ENCODE data around the gene EDNRA. TPM values are rescaled to one million over a fixed set of nuclear protein-coding genes. Genes with fewer than 3 reads are reported as not detected.

The EDNRA gene
- total RNA-seq, 1 experiment from 2014 or later, result 2.5 TPM

DNA sequence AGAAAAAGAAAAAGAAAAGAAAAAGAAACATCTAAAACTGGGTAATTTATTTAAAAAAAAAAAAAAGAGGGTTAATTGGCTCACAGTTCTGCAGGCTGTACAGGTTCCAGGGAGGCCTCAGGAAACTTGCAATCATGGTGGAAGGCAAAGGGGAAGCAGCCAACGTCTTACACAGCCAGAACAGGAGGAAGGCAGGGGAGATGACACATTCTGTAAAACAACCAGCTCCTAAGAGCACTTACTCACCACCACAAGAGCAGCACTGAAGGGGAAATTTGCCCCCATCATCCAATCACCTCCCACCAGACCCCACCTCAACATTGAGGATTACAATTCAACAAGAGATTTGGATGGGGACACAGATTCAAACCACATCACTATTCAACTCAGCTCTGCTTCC is 99.5 kb downstream of the EDNRA start (continued):
- TF ChIP-seq, protein P1, sequence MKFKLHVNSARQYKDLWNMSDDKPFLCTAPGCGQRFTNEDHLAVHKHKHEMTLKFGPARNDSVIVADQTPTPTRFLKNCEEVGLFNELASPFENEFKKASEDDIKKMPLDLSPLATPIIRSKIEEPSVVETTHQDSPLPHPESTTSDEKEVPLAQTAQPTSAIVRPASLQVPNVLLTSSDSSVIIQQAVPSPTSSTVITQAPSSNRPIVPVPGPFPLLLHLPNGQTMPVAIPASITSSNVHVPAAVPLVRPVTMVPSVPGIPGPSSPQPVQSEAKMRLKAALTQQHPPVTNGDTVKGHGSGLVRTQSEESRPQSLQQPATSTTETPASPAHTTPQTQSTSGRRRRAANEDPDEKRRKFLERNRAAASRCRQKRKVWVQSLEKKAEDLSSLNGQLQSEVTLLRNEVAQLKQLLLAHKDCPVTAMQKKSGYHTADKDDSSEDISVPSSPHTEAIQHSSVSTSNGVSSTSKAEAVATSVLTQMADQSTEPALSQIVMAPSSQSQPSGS (CRISPR knock-in tag; IDR thresholded peaks at IDR 0.05; ENCODE audit: borderline replicate concordance, low read depth), result no peak
- no peak for TF ChIP-seq GABPB1 (CRISPR knock-in tag; IDR thresholded peaks at IDR 0.05)
- no peak for TF ChIP-seq KAT7 (CRISPR knock-in tag; IDR thresholded peaks at IDR 0.05; ENCODE audit: borderline replicate concordance)
- TF ChIP-seq, protein P2, sequence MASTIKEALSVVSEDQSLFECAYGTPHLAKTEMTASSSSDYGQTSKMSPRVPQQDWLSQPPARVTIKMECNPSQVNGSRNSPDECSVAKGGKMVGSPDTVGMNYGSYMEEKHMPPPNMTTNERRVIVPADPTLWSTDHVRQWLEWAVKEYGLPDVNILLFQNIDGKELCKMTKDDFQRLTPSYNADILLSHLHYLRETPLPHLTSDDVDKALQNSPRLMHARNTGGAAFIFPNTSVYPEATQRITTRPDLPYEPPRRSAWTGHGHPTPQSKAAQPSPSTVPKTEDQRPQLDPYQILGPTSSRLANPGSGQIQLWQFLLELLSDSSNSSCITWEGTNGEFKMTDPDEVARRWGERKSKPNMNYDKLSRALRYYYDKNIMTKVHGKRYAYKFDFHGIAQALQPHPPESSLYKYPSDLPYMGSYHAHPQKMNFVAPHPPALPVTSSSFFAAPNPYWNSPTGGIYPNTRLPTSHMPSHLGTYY (CRISPR knock-in tag; IDR thresholded peaks at IDR 0.05), result no peak
- no peak for TF ChIP-seq SP1 (CRISPR knock-in tag; conservative IDR thresholded peaks at IDR 0.05)
- no peak for TF ChIP-seq NR1H2 (CRISPR knock-in tag; IDR thresholded peaks at IDR 0.05)

DNA sequence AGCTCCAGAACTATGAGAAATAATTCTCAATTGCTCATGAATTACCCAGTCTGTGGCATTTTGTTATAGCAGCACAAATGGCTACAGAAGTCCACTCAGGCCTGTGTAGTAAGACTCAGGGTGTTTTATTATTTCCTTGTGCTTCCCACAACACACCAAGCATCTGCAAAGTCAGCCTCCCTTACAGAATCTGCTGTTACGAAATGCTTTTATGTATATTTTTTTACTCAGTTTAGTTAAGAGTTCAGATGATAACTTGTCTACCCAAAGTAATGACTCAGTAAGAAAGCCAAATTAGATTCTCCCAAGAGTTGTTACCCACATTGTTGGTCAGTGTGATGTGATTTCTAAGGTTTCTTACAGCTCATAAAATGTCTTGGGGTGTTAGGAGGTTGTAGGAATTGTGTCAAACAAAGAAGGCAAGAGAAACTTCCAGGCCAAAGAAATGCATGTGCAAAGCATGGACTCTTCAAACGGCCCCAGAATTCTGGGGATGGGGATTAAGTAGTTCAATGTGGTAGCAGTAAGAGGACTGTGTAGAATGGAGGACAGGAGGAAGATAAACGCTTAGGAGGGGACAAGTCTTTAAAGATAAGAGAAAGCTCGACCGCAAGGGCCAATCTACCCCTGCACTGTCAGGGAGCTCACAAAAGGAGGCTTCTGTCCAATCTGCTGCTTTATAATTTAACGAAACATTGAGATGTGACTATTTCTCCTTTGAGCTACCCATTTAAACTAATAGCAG is 100.9 kb downstream of the EDNRA start:
- no peak for ATAC-seq
- H3K27me3 Mint-ChIP-seq (ENCODE audit: low read depth), result no peaks in the 10 kb centered on the region

DNA sequence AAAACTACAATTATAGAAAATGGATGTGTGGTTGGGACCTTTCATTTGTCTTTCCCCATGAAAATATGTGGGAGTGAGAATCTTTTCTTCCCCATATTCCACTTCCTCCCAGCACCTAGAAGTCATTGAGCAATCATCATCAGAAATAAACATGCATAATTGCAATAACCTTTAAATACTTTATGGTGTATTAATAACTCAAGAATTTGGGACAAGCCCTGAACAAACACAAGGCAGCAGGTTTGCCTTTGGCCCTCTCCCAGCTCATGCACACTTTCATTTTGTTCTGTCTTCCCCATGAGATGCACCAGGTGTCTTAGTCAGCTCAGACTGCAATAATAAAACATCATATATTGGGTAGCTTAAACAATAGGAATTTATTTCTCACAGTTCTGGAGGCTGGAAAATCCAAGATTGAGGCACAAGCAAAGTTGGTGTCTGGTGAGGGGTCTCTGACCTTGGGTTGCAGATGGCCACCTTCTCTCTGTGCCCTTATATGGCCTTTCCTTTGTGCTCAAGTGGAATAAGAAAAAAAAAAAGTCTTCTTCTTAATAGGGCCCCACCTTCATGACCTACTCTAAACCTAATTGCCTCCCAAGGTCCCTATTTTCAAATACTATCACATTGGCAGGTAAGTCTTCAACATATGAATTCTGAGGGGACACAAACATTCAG is 101.6 kb downstream of the EDNRA start:
- Mint-ChIP-seq H3K27me3 (ENCODE audit: low read depth) (no peaks in the 10 kb centered on the region), H3K9me3 (peaks cover 25% of the 10 kb centered on the region), H3K27ac (no peak overlapping the region), H3K36me3 (peaks cover 20% of the 10 kb centered on the region), H3K4me3 (no peak overlapping the region), H3K4me1 (peaks cover 7% of the 10 kb centered on the region; the same call in 1 of the 2 replicates)
- no peak for DNase-seq (ENCODE audit: low spot score)
- ChIA-PET CTCF (interaction anchor here (0.9 kb wide), 1 partner anchor 175 kb away, joined by 3 read pairs; no protein-coding TSS in a partner anchor), POLR2A (no interaction called here)
- ATAC-seq, result no peak
- TF ChIP-seq, protein P3, sequence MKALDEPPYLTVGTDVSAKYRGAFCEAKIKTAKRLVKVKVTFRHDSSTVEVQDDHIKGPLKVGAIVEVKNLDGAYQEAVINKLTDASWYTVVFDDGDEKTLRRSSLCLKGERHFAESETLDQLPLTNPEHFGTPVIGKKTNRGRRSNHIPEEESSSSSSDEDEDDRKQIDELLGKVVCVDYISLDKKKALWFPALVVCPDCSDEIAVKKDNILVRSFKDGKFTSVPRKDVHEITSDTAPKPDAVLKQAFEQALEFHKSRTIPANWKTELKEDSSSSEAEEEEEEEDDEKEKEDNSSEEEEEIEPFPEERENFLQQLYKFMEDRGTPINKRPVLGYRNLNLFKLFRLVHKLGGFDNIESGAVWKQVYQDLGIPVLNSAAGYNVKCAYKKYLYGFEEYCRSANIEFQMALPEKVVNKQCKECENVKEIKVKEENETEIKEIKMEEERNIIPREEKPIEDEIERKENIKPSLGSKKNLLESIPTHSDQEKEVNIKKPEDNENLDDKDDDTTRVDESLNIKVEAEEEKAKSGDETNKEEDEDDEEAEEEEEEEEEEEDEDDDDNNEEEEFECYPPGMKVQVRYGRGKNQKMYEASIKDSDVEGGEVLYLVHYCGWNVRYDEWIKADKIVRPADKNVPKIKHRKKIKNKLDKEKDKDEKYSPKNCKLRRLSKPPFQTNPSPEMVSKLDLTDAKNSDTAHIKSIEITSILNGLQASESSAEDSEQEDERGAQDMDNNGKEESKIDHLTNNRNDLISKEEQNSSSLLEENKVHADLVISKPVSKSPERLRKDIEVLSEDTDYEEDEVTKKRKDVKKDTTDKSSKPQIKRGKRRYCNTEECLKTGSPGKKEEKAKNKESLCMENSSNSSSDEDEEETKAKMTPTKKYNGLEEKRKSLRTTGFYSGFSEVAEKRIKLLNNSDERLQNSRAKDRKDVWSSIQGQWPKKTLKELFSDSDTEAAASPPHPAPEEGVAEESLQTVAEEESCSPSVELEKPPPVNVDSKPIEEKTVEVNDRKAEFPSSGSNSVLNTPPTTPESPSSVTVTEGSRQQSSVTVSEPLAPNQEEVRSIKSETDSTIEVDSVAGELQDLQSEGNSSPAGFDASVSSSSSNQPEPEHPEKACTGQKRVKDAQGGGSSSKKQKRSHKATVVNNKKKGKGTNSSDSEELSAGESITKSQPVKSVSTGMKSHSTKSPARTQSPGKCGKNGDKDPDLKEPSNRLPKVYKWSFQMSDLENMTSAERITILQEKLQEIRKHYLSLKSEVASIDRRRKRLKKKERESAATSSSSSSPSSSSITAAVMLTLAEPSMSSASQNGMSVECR (CRISPR knock-in tag; IDR thresholded peaks at IDR 0.05; ENCODE audit: borderline replicate concordance), result no peak
- TF ChIP-seq ELF4 (CRISPR knock-in tag; IDR thresholded peaks at IDR 0.05; ENCODE audit: low read depth) (no peak), SMAD4 (CRISPR knock-in tag; IDR thresholded peaks at IDR 0.05) (no peak), KAT7 (CRISPR knock-in tag; IDR thresholded peaks at IDR 0.05; ENCODE audit: borderline replicate concordance) (no peak), GRHL2 (CRISPR knock-in tag; IDR thresholded peaks at IDR 0.05; ENCODE audit: insufficient replicate concordance, severe bottlenecking) (no peak), ZNF219 (CRISPR knock-in tag; IDR thresholded peaks at IDR 0.05; ENCODE audit: borderline replicate concordance) (no peak), ZNF423 (CRISPR knock-in tag; IDR thresholded peaks at IDR 0.05) (no peak)
- TF ChIP-seq, protein P4, sequence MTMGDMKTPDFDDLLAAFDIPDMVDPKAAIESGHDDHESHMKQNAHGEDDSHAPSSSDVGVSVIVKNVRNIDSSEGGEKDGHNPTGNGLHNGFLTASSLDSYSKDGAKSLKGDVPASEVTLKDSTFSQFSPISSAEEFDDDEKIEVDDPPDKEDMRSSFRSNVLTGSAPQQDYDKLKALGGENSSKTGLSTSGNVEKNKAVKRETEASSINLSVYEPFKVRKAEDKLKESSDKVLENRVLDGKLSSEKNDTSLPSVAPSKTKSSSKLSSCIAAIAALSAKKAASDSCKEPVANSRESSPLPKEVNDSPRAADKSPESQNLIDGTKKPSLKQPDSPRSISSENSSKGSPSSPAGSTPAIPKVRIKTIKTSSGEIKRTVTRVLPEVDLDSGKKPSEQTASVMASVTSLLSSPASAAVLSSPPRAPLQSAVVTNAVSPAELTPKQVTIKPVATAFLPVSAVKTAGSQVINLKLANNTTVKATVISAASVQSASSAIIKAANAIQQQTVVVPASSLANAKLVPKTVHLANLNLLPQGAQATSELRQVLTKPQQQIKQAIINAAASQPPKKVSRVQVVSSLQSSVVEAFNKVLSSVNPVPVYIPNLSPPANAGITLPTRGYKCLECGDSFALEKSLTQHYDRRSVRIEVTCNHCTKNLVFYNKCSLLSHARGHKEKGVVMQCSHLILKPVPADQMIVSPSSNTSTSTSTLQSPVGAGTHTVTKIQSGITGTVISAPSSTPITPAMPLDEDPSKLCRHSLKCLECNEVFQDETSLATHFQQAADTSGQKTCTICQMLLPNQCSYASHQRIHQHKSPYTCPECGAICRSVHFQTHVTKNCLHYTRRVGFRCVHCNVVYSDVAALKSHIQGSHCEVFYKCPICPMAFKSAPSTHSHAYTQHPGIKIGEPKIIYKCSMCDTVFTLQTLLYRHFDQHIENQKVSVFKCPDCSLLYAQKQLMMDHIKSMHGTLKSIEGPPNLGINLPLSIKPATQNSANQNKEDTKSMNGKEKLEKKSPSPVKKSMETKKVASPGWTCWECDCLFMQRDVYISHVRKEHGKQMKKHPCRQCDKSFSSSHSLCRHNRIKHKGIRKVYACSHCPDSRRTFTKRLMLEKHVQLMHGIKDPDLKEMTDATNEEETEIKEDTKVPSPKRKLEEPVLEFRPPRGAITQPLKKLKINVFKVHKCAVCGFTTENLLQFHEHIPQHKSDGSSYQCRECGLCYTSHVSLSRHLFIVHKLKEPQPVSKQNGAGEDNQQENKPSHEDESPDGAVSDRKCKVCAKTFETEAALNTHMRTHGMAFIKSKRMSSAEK (CRISPR knock-in tag; IDR thresholded peaks at IDR 0.05; ENCODE audit: borderline replicate concordance), result no peak

More for the DNA sequence above, 100.9 kb downstream of the EDNRA start:
- Mint-ChIP-seq H3K27ac (no peak overlapping the region), H3K9me3 (peaks cover 25% of the 10 kb centered on the region), H3K4me3 (no peak overlapping the region), H3K4me1 (peaks cover 7% of the 10 kb centered on the region; the same call in 1 of the 2 replicates), H3K36me3 (peaks cover 20% of the 10 kb centered on the region)
- TF ChIP-seq NFE2L1 (CRISPR knock-in tag; IDR thresholded peaks at IDR 0.05) (no peak), FOXJ3 (CRISPR knock-in tag; IDR thresholded peaks at IDR 0.05; ENCODE audit: borderline replicate concordance) (no peak), CBFB (CRISPR knock-in tag; IDR thresholded peaks at IDR 0.05; ENCODE audit: low read depth) (no peak)
- TF ChIP-seq, protein P5, sequence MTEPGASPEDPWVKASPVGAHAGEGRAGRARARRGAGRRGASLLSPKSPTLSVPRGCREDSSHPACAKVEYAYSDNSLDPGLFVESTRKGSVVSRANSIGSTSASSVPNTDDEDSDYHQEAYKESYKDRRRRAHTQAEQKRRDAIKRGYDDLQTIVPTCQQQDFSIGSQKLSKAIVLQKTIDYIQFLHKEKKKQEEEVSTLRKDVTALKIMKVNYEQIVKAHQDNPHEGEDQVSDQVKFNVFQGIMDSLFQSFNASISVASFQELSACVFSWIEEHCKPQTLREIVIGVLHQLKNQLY (CRISPR knock-in tag; IDR thresholded peaks at IDR 0.05), result no peak
- TF ChIP-seq, protein P6, sequence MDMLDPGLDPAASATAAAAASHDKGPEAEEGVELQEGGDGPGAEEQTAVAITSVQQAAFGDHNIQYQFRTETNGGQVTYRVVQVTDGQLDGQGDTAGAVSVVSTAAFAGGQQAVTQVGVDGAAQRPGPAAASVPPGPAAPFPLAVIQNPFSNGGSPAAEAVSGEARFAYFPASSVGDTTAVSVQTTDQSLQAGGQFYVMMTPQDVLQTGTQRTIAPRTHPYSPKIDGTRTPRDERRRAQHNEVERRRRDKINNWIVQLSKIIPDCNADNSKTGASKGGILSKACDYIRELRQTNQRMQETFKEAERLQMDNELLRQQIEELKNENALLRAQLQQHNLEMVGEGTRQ (CRISPR knock-in tag; IDR thresholded peaks at IDR 0.05), result no peak
- DNase-seq (ENCODE audit: low spot score), result no peak
- ChIA-PET CTCF (interaction anchor here (0.5 to 0.9 kb wide), 2 partner anchors 175 to 569 kb away, joined by 3 read pairs; no protein-coding TSS in a partner anchor), POLR2A (no interaction called here)

Measured in WTC11 (cell line).